Mesodermal cell (in vitro differentiated cells): ENCODE results near the gene ADIPOQ.
"Not testable (repeated sequence)": the region's sequence is repeated elsewhere in the genome, so short reads cannot be mapped to it uniquely, and the experiment has no call there.

Experiments
- H3K27ac ChIP-seq: 2 replicates; pipeline ENCODE4 v1.7.0; 2013; ENCODE audit warnings: mild to moderate bottlenecking, low read depth, low read length, moderate library complexity; ENCODE audit not compliant: severe bottlenecking
- H3K36me3 ChIP-seq: 2 replicates; pipeline ENCODE4 v1.7.1; 2013; ENCODE audit warnings: mild to moderate bottlenecking, low read length, moderate library complexity; ENCODE audit not compliant: control insufficient read depth, insufficient read depth
- H3K4me1 ChIP-seq: one replicate; pipeline ENCODE4 v1.7.1; 2013; ENCODE audit warnings: mild to moderate bottlenecking, low read length; ENCODE audit not compliant: insufficient read depth, control insufficient read depth, poor library complexity, severe bottlenecking
- H3K4me3 ChIP-seq: 2 replicates; pipeline ENCODE4 v1.7.0; 2013; ENCODE audit warnings: low read length, control low read depth, mild to moderate bottlenecking; ENCODE audit not compliant: insufficient read depth, poor library complexity, severe bottlenecking; ENCODE audit errors: extremely low read depth
- H3K9me3 ChIP-seq: 2 replicates; pipeline ENCODE4 v1.7.1; 2013; ENCODE audit warnings: mild to moderate bottlenecking, low read length, moderate library complexity; ENCODE audit not compliant: control insufficient read depth
- WGBS, 2 experiments: methylation state at CpG; one replicate each; pipeline ENCODE4 v1.1.5; 2013; ENCODE audit warnings: missing lambda C conversion rate in 2 of 2; ENCODE audit not compliant: insufficient coverage in 2 of 2; 5-methylcytosine and 5-hydroxymethylcytosine counted together

The ADIPOQ gene

DNA sequence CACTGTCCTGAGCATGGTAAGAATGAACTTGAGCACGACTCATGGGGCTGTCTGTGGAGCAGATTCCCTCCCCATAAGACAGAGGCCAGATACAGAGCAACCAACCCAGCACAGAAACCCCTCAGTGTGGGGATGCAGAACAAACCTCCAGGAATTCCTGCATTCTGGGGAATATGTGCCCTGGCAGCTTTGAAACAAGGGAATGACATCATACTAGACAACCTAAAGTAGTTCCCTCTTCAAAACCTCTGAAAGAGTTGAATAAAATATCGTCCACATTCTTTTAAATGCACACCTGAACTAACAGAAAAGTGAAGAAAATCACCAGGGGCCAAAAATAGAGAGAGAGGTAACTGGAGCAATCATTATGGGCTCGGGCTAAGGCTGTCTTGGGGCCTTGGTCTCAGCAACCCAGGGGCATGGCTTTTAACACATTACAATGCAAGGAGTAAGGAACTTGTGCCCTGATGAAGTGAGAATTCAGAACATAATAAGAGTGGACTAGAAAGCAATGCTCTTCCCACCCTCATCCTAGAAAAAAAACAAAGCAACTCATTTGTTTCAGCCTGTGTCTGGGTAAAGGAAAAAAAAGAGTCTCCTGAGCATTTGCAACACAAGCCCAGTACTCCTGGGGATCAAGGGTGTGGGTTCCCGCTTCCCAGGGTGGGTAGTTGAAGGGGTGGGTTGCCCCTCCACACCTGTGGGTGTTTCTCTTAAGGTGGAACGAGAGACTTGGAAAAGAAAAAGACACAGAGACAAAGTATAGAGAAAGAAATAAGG lies 43.9 kb downstream of the ADIPOQ start:
- WGBS, 2 experiments: 80 to 90% methylated on average over 1 to 2 of the region's 5 CpGs
- H3K36me3 ChIP-seq: no peaks in the 10 kb centered on the region
- H3K4me3 ChIP-seq: no peak overlapping the region
- no peaks in the 10 kb centered on the region for H3K9me3 ChIP-seq
- peak overlapping the region; percentile 1 for H3K27ac ChIP-seq
- peaks cover 33% of the 10 kb centered on the region for H3K4me1 ChIP-seq

DNA sequence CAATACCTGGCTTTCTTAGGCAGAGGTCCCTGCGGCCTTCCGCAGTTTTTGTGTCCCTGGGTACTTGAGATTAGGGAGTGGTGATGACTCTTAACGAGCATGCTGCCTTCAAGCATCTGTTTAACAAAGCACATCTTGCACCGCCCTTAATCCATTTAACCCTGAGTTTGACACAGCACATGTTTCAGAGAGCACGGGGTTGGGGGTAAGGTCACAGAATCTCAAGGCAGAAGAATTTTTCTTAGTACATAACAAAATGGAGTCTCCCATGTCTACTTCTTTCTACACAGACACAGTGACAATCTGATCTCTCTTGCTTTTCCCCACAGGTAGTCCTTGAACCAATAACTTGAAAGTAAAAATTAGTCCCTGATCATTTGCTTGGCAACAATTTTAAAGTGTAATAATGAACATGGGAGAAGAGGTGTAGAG lies 45.0 kb downstream of the ADIPOQ start:
- not testable (repeated sequence) for H3K36me3 ChIP-seq, H3K4me3 ChIP-seq, H3K27ac ChIP-seq, H3K9me3 ChIP-seq
- peaks cover 27% of the 10 kb centered on the region for H3K4me1 ChIP-seq
- no CpG with 5 or more reads among the region's 5 CpGs for WGBS, 2 experiments

DNA sequence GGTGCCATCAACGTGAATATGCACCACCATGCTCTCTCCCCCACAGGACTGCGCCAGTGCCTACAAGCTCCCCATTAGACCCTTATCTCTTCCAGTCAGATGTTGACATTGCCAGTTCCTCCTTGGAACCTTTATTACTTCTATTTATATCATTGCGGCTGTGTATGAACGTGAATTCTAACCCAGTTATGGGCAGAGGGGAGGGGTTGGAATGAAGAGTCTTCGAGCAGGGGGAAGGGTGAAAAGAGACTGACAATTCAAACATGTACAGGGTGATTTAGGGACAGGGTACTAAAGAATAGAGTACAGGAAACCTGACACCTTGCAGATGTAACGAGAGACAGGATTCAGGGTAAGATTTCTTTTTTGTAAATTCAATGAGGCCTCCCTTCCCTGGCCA lies 46.1 kb downstream of the ADIPOQ start:
- WGBS, 2 experiments: 75 to 92% methylated on average over 2 to 5 of the region's 6 CpGs
- H3K27ac ChIP-seq: no peak overlapping the region
- H3K36me3 ChIP-seq: no peaks in the 10 kb centered on the region
- no peaks in the 10 kb centered on the region for H3K9me3 ChIP-seq
- peaks cover 27% of the 10 kb centered on the region for H3K4me1 ChIP-seq
- no peak overlapping the region for H3K4me3 ChIP-seq

DNA sequence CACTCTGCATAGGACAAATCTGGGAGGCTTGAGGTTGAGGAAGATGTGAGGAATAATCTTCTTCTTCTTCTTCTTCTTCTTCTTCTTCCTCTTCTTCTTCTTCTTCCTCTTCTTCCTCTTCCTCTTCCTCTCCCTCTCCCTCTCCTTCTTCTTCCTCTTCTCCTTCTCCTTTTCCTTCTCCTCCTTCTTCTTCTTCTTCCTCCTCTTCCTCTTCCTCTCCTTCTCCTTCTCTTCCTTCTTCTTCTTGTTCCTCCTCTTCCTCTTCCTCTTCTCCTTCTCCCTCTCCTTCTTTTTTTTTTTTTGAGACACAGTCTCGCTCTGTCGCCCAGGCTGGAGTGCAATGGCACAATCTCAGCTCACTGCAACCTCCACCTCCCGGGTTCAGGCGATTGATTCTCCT lies 47.2 kb downstream of the ADIPOQ start:
- not testable (repeated sequence) for H3K36me3 ChIP-seq, H3K27ac ChIP-seq, H3K9me3 ChIP-seq, H3K4me3 ChIP-seq
- 100% methylated on average over 3 of the region's 4 CpGs; no CpG with 5 or more reads in 1 of the 2 experiments for WGBS, 2 experiments
- H3K4me1 ChIP-seq: peaks cover 27% of the 10 kb centered on the region

DNA sequence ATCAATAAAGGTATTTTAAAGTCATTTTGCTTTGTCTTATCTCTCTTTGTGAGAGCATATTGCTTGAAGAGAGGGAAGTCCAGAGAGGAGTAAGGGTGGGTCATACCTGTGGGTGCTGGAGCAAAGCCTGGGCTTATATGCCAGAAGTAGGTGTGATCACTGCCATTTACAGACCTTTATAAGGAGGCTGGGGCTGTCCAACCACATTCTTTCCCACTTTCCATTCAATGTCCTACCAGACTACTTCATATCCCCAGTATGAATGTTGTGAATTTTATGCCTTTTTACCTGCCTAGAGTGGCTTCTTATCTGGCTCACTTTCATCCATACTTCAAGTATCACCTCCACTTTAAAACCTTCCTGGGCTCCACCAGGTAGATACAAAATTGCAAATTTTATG lies 48.4 kb downstream of the ADIPOQ start:
- H3K27ac ChIP-seq: no peak overlapping the region
- H3K4me1 ChIP-seq: peaks cover 23% of the 10 kb centered on the region
- no peak overlapping the region for H3K4me3 ChIP-seq
- no peaks in the 10 kb centered on the region for H3K9me3 ChIP-seq
- H3K36me3 ChIP-seq: no peaks in the 10 kb centered on the region

DNA sequence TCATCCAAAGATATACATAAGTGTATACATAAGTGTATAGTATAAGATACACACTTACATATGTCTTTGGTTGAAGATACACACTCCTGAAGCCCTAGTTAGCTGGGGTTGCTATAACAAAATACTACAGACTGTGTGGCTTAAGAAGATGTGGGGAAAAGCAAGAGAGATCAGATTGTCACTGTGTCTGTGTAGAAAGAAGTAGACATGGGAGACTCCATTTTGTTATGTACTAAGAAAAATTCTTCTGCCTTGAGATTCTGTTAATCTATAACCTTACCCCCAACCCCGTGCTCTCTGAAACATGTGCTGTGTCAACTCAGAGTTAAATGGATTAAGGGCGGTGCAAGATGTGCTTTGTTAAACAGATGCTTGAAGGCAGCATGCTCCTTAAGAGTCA lies 50.6 kb downstream of the ADIPOQ start:
- H3K27ac ChIP-seq, H3K9me3 ChIP-seq, H3K36me3 ChIP-seq, H3K4me3 ChIP-seq: not testable (repeated sequence)
- H3K4me1 ChIP-seq: peaks cover 16% of the 10 kb centered on the region
- WGBS, 2 experiments: no CpG with 5 or more reads among the region's 2 CpGs

DNA sequence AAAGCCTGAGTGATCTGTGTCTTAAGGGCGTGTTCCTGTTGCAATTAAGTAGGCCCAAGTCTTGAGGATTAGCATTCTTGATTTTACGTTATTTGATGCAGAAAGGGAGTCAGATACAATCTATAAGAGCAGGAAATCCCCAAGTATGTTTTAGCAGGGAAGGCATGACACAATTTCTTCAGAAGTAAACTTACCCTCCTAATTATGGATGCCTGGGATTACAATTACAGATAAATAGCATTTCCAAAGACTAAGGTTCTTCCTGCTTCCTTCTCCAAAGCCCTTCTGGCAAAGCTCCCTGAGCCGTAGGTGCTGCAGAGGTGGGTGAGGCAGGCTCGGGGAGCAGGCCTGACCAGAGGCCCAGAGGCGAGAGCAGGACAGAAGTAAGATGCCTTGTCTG lies 52.9 kb downstream of the ADIPOQ start:
- 90% methylated on average over 2 to 3 of the region's 5 CpGs for WGBS, 2 experiments
- Histone ChIP-seq H3K4me1 (peaks cover 7% of the 10 kb centered on the region), H3K9me3 (peaks cover 4% of the 10 kb centered on the region), H3K27ac (no peak overlapping the region), H3K36me3 (no peaks in the 10 kb centered on the region), H3K4me3 (no peak overlapping the region)

DNA sequence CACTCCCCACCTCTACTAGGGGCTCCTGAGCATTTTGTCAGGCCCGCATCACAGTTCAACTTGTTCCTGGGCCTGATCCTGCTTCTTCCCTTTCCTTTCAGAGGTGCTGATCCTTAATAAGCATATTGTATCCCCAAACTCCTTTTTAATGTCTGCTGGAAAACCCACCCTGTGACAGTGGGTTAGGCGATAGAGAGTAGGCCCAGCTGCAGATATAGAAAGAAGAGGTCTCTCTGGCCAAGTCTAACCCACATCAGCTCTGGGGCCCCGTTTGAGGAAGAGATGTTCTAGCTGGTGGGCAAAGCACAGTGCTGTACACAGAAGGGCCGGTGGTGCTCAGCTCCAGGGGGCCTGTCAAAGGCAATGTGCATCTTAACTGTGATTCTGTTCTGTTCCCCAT lies 53.5 kb downstream of the ADIPOQ start:
- Histone ChIP-seq H3K4me3 (no peak overlapping the region), H3K9me3 (peaks cover 4% of the 10 kb centered on the region), H3K27ac (no peak overlapping the region), H3K36me3 (no peaks in the 10 kb centered on the region), H3K4me1 (peaks cover 7% of the 10 kb centered on the region)
- WGBS, 2 experiments: 91 to 98% methylated on average over 3 to 4 of the region's 4 CpGs

DNA sequence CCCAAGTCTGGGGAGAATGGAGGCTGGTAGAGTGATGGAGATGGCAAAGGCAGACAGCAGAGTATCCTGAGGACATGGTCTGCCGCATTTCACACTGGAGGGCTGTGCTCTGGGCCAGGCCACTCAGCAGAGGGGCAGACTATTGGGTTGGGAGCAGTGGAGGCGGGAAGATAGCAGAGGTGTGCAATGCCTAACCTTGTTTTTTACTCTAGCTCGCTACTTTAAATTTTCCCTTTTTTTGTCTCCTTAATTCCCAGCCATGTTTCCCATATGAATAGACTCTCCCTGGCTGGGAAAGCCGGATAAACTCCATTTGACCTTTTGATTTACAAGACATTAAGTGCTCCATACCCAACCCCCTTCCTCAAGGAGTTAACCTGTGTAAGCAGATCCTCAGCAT lies 54.4 kb downstream of the ADIPOQ start:
- Histone ChIP-seq H3K4me1 (peaks cover 13% of the 10 kb centered on the region), H3K9me3 (peaks cover 4% of the 10 kb centered on the region), H3K4me3 (no peak overlapping the region), H3K27ac (no peak overlapping the region), H3K36me3 (no peaks in the 10 kb centered on the region)
- WGBS, 2 experiments: 54 to 65% methylated on average over 3 to 4 of the region's 4 CpGs

DNA sequence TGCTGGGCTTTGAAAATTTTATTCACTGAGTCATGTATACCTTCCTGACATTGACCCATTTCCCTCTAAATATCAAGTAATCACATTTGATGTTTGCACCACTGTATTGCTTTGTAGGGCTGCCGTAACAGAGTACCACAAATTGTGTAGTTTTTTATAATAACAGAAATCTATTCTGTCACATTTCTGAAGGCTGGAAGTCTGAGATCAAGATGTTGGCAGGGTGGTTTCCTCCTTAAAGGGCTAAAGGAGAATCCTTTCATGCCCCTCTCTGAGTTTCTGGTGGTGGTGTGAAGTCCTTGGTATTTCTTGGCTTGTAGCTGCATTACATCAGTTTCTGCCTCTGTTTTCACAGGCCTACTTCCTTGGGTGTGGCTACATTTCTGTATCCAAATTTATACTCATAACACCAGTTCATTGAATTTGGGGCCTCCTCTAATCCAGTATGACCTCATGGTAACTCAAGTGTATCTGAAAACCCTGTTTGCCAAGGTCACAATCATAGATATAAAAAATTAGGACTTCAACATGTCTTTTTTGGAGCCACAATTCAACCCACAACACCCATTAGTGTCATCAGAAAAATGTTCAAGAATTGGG lies 58.7 kb downstream of the ADIPOQ start:
- H3K4me3 ChIP-seq: no peak overlapping the region
- peaks cover 4% of the 10 kb centered on the region for H3K9me3 ChIP-seq
- H3K27ac ChIP-seq: no peak overlapping the region
- H3K4me1 ChIP-seq: peaks cover 19% of the 10 kb centered on the region
- H3K36me3 ChIP-seq: no peaks in the 10 kb centered on the region
- no CpG with 5 or more reads among the region's 1 CpG for WGBS, 2 experiments

DNA sequence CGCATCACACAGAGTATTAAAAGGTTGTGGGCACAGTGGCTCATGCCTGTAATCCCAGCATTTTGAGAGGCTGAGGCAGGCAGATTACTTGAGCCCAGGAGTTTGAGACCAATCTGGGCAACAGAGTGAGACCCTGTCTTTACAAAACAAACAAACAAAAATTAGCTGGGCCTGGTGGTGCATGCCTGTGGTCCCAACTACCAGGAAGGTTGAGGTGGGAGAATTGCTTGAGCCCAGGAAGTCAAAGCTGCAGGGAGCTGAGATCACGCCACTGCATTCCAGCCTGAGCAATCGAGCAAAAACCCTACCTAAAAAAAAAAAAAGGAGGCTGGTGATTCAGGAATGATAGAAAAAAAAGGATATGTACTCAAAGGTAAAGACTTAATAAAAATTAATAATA lies 59.6 kb downstream of the ADIPOQ start:
- Histone ChIP-seq H3K4me3 (no peak overlapping the region), H3K4me1 (peaks cover 16% of the 10 kb centered on the region), H3K27ac (no peak overlapping the region), H3K36me3 (no peaks in the 10 kb centered on the region), H3K9me3 (no peaks in the 10 kb centered on the region)
- 50% methylated on average over 1 of the region's 3 CpGs; no CpG with 5 or more reads in 1 of the 2 experiments for WGBS, 2 experiments
